K562 (cell line): ENCODE results near the gene LMBR1L. TPM values are rescaled to one million over a fixed set of nuclear protein-coding genes. Genes with fewer than 3 reads are reported as not detected.
A peak's percentile ranks its signal among the peaks of the same experiment; 100 is the strongest.

Experiments used
- ATF6 ChIP-seq: sonication (generic); formaldehyde crosslinking; IDR thresholded peaks from 2 replicates; pipeline ENCODE4 v1.4.0; 2020; ENCODE audit warnings: mild to moderate bottlenecking, missing genetic modification reagents
- CAMTA2 ChIP-seq: fragments of 250-450 bp; sonication (Bioruptor Pico); conservative IDR thresholded peaks from 2 replicates; pipeline ENCODE4 v1.5.1; 2022
- IRF1 ChIP-seq: sonication (generic); formaldehyde crosslinking; IDR thresholded peaks from 2 replicates; pipeline ENCODE4 v1.8.0; 2022; ENCODE audit warnings: missing genetic modification reagents, mild to moderate bottlenecking, borderline replicate concordance
- MLX ChIP-seq, 2 experiments: fragments of 450-650 bp in 1 of 2; sonication (generic) in 1 of 2; formaldehyde crosslinking; conservative IDR thresholded peaks; 2 replicates each; pipeline versions ENCODE4 v1.4.0 to v1.8.1; 2020 to 2022; ENCODE audit warnings: mild to moderate bottlenecking in 1 of 2, missing genetic modification reagents in 1 of 2
- MNT ChIP-seq, 2 experiments: fragments of 450-650 bp; conservative IDR thresholded peaks; 2 replicates each; pipeline ENCODE4 v1.6.1; 2017; ENCODE audit warnings: mild to moderate bottlenecking in 2 of 2, moderate library complexity in 2 of 2
- MXI1 ChIP-seq: IDR thresholded peaks from 2 replicates; pipeline ENCODE4 v1.6.1; 2011; ENCODE audit warnings: low read depth, mild to moderate bottlenecking, improper control_type of control experiment, low read length
- SIRT6 ChIP-seq: IDR thresholded peaks from one replicate; pipeline ENCODE4 v1.6.1; 2012; ENCODE audit warnings: low read depth, mild to moderate bottlenecking, control low read depth, inconsistent platforms, low read length, moderate library complexity
- SNAPC5 ChIP-seq: fragments of 250-450 bp; sonication (Bioruptor Pico); IDR thresholded peaks from 2 replicates; pipeline ENCODE4 v1.8.0; 2021; ENCODE audit warnings: moderate library complexity, mild to moderate bottlenecking, inconsistent platforms
- ZBTB49 ChIP-seq: sonication (generic); formaldehyde crosslinking; IDR thresholded peaks from 2 replicates; pipeline ENCODE4 v1.8.0; 2022; ENCODE audit warnings: missing genetic modification reagents, mild to moderate bottlenecking, borderline replicate concordance
- ZNF280A ChIP-seq: fragments of 450-650 bp; IDR thresholded peaks from 2 replicates; pipeline ENCODE4 v1.6.1; 2018; ENCODE audit warnings: mild to moderate bottlenecking, low read depth; ENCODE audit not compliant: partially characterized antibody
- ZNF639 ChIP-seq, 2 experiments: fragments of 200-800 bp in 1 of 2; sonication (Bioruptor generic) in 1 of 2; sonication (generic) in 1 of 2; formaldehyde crosslinking in 1 of 2; IDR thresholded peaks in 1 of 2; conservative IDR thresholded peaks in 1 of 2; 2 replicates each; pipeline versions ENCODE4 v1.5.0 to v1.6.1; 2016 to 2020; ENCODE audit warnings: missing compliant biosample characterization in 1 of 2, missing genetic modification characterization in 1 of 2, missing genetic modification reagents in 1 of 2
- ZNF644 ChIP-seq: fragments of 200-800 bp; sonication (Bioruptor generic); IDR thresholded peaks from 2 replicates; pipeline ENCODE4 v1.6.1; 2016; ENCODE audit warnings: low read depth, missing genetic modification characterization, missing compliant biosample characterization
- polyA plus RNA-seq, 8 experiments: library from polyadenylated mRNA; depleted of rRNA in 4 of 8; stranded (reverse) in 5 of 8; unstranded in 3 of 8; fragments of >200 nt; fragmentation: Nextera tagmentation in 2 of 8; fragmentation: Illumina TruSeq in 1 of 8; extraction: Ambion mirVana in 2 of 8; extraction: Trizol in 1 of 8; gene quantifications; 2 replicates each; pipeline versions ENCODE4 v1.2.1 to v1.2.3, GENCODE V29; 2011 to 2014; ENCODE audit warnings: inconsistent platforms in 1 of 8, missing spikeins in 1 of 8
- total RNA-seq, 7 experiments: library from RNA; depleted of rRNA in 6 of 7; stranded (reverse); fragments of >200 nt in 6 of 7; fragmentation: Illumina TruSeq in 2 of 7; extraction: Trizol in 2 of 7; gene quantifications; 2 replicates each; pipeline versions ENCODE4 v1.2.1 to v1.2.3, GENCODE V29; 2011 to 2021; ENCODE audit warnings: low replicate concordance in 1 of 7

Gene LMBR1L
- total and polyA plus RNA-seq, 9 of the 15 experiments (the other 6 are each of a cell fraction or from before 2014, with no cell fraction given), result 2.5 to 57.0 (median 31.1) TPM

GRCh38 chr12:49131051-49131893, 20.6 kb upstream of the LMBR1L start, which contains the start of gene TUBA1B (continued):
- TF ChIP-seq ZNF644 (0 out of 2 replicates have a peak, but pooled peaks have one; percentile 40), ZBTB49 (CRISPR knock-in tag) (no peak), MLX (CRISPR knock-in tag; conservative IDR thresholded peaks at IDR 0.05) (no peak), SNAPC5 (CRISPR knock-in tag) (no peak), ZNF280A (no peak), ATF6 (CRISPR knock-in tag) (no peak), CAMTA2 (CRISPR knock-in tag) (no peak), SIRT6 (peak; percentile 31), MNT (conservative IDR thresholded peaks at IDR 0.05) (peak in 1 of 2 experiments; percentile 53; a peak in 2 of 4 replicates), MXI1 (0 out of 2 replicates have a peak, but pooled peaks have one; percentile 16), ZNF639 (CRISPR knock-in tag; conservative IDR thresholded peaks at IDR 0.05 in 1 of 2, IDR thresholded peaks at IDR 0.05 in 1 of 2) (peak in 1 of 2 experiments; percentile 37; a peak in 1 of 4 replicates), IRF1 (CRISPR knock-in tag) (0 out of 2 replicates have a peak, but pooled peaks have one; percentile 54)
